Naive thymus-derived CD4-positive, alpha-beta T cell (primary cell): ENCODE results near the gene LRRC45. TPM values are rescaled to one million over a fixed set of nuclear protein-coding genes. Genes with fewer than 3 reads are reported as not detected.
A peak's percentile ranks its signal among the peaks of the same experiment; 100 is the strongest.
"Not testable (repeated sequence)": the region's sequence is repeated elsewhere in the genome, so short reads cannot be mapped to it uniquely, and the experiment has no call there.

ENCODE experiments used
- ATAC-seq: fragments of 150-1000 bp; cut with Tn5 transposase; 2 replicates; pipeline ENCODE4 v1.10.0; 2021; ENCODE audit warnings: mild to moderate bottlenecking, moderate library complexity
- CTCF ChIA-PET: fragments of 350-600 bp; sonication (Branson Sonifier 250); formaldehyde crosslinking; loops from one replicate; lab custom pipeline; 2021; ENCODE audit warnings: antibody characterized with exemption; lab: Charles Lee
- POLR2A ChIA-PET: fragments of 350-600 bp; sonication (Branson Sonifier 250); formaldehyde crosslinking; loops from one replicate; lab custom pipeline; 2021; ENCODE audit warnings: antibody characterized with exemption, inconsistent platforms; lab: Charles Lee
- DNase-seq, 9 donors: peaks; one replicate each; pipeline versions ENCODE4 v3.0.0 to v3.0.0-alpha.2; 2020 to 2022; ENCODE audit warnings: mixed read lengths in 1 of 9
- H3K27ac ChIP-seq: one replicate; pipeline ENCODE4 v1.7.0; 2013; ENCODE audit warnings: mild to moderate bottlenecking, low read depth, low read length, moderate library complexity
- H3K27me3 ChIP-seq, 2 donors: one replicate each; pipeline ENCODE4 v1.7.0; 2013; ENCODE audit warnings: low read length in 2 of 2, mild to moderate bottlenecking in 2 of 2, moderate library complexity in 2 of 2; ENCODE audit not compliant: control insufficient read depth in 2 of 2, insufficient read depth in 2 of 2
- H3K36me3 ChIP-seq, 3 experiments: 1 replicate in 2 of 3; 2 replicates in 1 of 3; pipeline ENCODE4 v1.7.0; 2013; ENCODE audit warnings: low read length in 3 of 3, mild to moderate bottlenecking in 3 of 3, moderate library complexity in 1 of 3; ENCODE audit not compliant: insufficient read depth in 3 of 3, control insufficient read depth in 2 of 3
- H3K4me1 ChIP-seq, 2 donors: one replicate each; pipeline ENCODE4 v1.7.0; 2013; ENCODE audit warnings: low read length in 2 of 2, mild to moderate bottlenecking in 2 of 2, moderate library complexity in 1 of 2; ENCODE audit not compliant: control insufficient read depth in 2 of 2, insufficient read depth in 2 of 2
- H3K4me3 ChIP-seq: 2 replicates; pipeline ENCODE4 v1.7.0; 2013; ENCODE audit warnings: mild to moderate bottlenecking, low read length
- H3K9me3 ChIP-seq, 3 experiments: 1 replicate in 2 of 3; 2 replicates in 1 of 3; pipeline ENCODE4 v1.7.0; 2013; ENCODE audit warnings: low read length in 3 of 3; ENCODE audit not compliant: control insufficient read depth in 2 of 3
- H3K27ac Mint-ChIP-seq, 9 donors: one replicate each; pipeline ENCODE4 v1.8.0; 2020 to 2022; ENCODE audit warnings: mixed read lengths in 9 of 9, mild to moderate bottlenecking in 8 of 9, moderate library complexity in 5 of 9, inconsistent platforms in 2 of 9
- H3K27me3 Mint-ChIP-seq, 5 donors: one replicate each; pipeline ENCODE4 v1.8.0; 2021 to 2022; ENCODE audit warnings: mixed read lengths in 5 of 5, mild to moderate bottlenecking in 1 of 5
- H3K36me3 Mint-ChIP-seq, 5 donors: one replicate each; pipeline ENCODE4 v1.8.0; 2020 to 2022; ENCODE audit warnings: mixed read lengths in 5 of 5, mild to moderate bottlenecking in 3 of 5, inconsistent platforms in 1 of 5
- H3K4me1 Mint-ChIP-seq, 7 donors: one replicate each; pipeline ENCODE4 v1.8.0; 2020 to 2022; ENCODE audit warnings: mixed read lengths in 7 of 7, mild to moderate bottlenecking in 3 of 7, inconsistent platforms in 1 of 7
- H3K4me3 Mint-ChIP-seq, 10 donors: one replicate each; pipeline ENCODE4 v1.8.0; 2020 to 2022; ENCODE audit warnings: mild to moderate bottlenecking in 10 of 10, mixed read lengths in 10 of 10, moderate library complexity in 6 of 10, inconsistent platforms in 2 of 10
- H3K9me3 Mint-ChIP-seq, 11 donors: one replicate each; pipeline ENCODE4 v1.8.0; 2020 to 2022; ENCODE audit warnings: mixed read lengths in 11 of 11, mild to moderate bottlenecking in 4 of 11, inconsistent platforms in 1 of 11, moderate library complexity in 1 of 11
- intact Hi-C, 2 donors: fragments of 100-400 bp; cut with micrococcal nuclease; formaldehyde crosslinking; loops; one replicate each; pipeline ENCODE4 v1.15.1; 2023
- polyA plus RNA-seq, 2 donors: library from polyadenylated mRNA; unstranded; fragments of 300-500 nt; fragmentation: Illumina TruSeq; gene quantifications; one replicate each; pipeline ENCODE4 v1.2.3, GENCODE V29; 2021
- total RNA-seq, 6 experiments: library from RNA in 5 of 6; stranded (reverse) in 5 of 6; gene quantifications; 1 replicate in 5 of 6; 2 replicates in 1 of 6; pipeline ENCODE4 v1.2.3 and lab custom pipeline; 2021 to 2026

The LRRC45 gene
- total and polyA plus RNA-seq, 7 experiments from 2014 or later: 4.1 to 39.1 (median 12.0) TPM

GRCh38 chr17:81980122-81980521 lies 43.0 kb upstream of the LRRC45 start:
- no peak for DNase-seq
- ChIA-PET POLR2A (interaction anchor here (1.3 kb wide), 1 partner anchor 9 kb away, joined by 3 read pairs; no protein-coding TSS in a partner anchor), CTCF (interaction anchor here (0.8 to 2.4 kb wide), 5 partner anchors 12 to 46 kb away, joined by 3 to 7 read pairs (median 6); no protein-coding TSS in a partner anchor)
- peaks cover 16 to 19% of the 10 kb centered on the region in 2 donors for H3K4me1 ChIP-seq
- Mint-ChIP-seq H3K4me3 (peak overlapping the region; percentile 34 to 95 (median 68)), H3K27me3 (peaks cover 0 to 4% (median 0%) of the 10 kb centered on the region in 5 donors), H3K9me3 (peaks cover 0 to 2% (median 0%) of the 10 kb centered on the region in 11 donors), H3K36me3 (peaks cover 1 to 21% (median 10%) of the 10 kb centered on the region in 5 donors), H3K4me1 (peaks cover 31 to 68% (median 41%) of the 10 kb centered on the region in 7 donors), H3K27ac (peak overlapping the region in 4 of 9 donors; percentile 14 to 52 (median 42))
- H3K36me3 ChIP-seq: peaks cover 0 to 30% (median 7%) of the 10 kb centered on the region in 3 experiments
- no peaks in the 10 kb centered on the region for H3K9me3 ChIP-seq
- H3K27me3 ChIP-seq: no peaks in the 10 kb centered on the region
- no peak overlapping the region for H3K27ac ChIP-seq
- ATAC-seq: no peak
- intact Hi-C loops: no loop called here
- H3K4me3 ChIP-seq: no peak overlapping the region

GRCh38 chr17:81980707-81981343 lies 42.3 kb upstream of the LRRC45 start:
- Mint-ChIP-seq H3K36me3 (peaks cover 4 to 26% (median 12%) of the 10 kb centered on the region in 5 donors), H3K27ac (peak overlapping the region in 2 of 9 donors; percentile 36 to 49), H3K9me3 (peaks cover 0 to 2% (median 0%) of the 10 kb centered on the region in 11 donors), H3K4me1 (peaks cover 31 to 69% (median 41%) of the 10 kb centered on the region in 7 donors), H3K4me3 (peak overlapping the region in 9 of 10 donors; percentile 32 to 95 (median 67)), H3K27me3 (peaks cover 0 to 4% (median 0%) of the 10 kb centered on the region in 5 donors)
- Histone ChIP-seq H3K27ac (no peak overlapping the region), H3K4me1 (peaks cover 16 to 19% of the 10 kb centered on the region in 2 donors), H3K27me3 (no peaks in the 10 kb centered on the region), H3K9me3 (no peaks in the 10 kb centered on the region), H3K36me3 (peaks cover 0 to 37% (median 8%) of the 10 kb centered on the region in 3 experiments), H3K4me3 (no peak overlapping the region)
- POLR2A ChIA-PET: interaction anchor here (1.3 kb wide), 1 partner anchor 8 kb away, joined by 3 read pairs; no protein-coding TSS in a partner anchor
- CTCF ChIA-PET: interaction anchor here (0.8 to 2.4 kb wide), 6 partner anchors 13 to 45 kb away, joined by 3 to 7 read pairs (median 5); no protein-coding TSS in a partner anchor
- ATAC-seq (no peak), DNase-seq (no peak)
- intact Hi-C loops: no loop called here

- H3K4me3 ChIP-seq, intact Hi-C loops, H3K9me3 Mint-ChIP-seq, POLR2A ChIA-PET, ATAC-seq, H3K9me3 ChIP-seq, H3K27me3 Mint-ChIP-seq, H3K27me3 ChIP-seq, H3K27ac ChIP-seq, DNase-seq, H3K27ac Mint-ChIP-seq: not testable (repeated sequence)
- CTCF ChIA-PET: interaction anchor here (0.6 to 0.9 kb wide), 2 partner anchors 39 to 395 kb away, joined by 3 read pairs; no protein-coding TSS in a partner anchor
- Mint-ChIP-seq H3K4me3 (peak overlapping the region in 1 of 10 donors; percentile 16), H3K36me3 (peaks cover 5 to 27% (median 12%) of the 10 kb centered on the region in 5 donors), H3K4me1 (peaks cover 28 to 63% (median 35%) of the 10 kb centered on the region in 7 donors)
- Histone ChIP-seq H3K36me3 (peaks cover 0 to 42% (median 8%) of the 10 kb centered on the region in 3 experiments), H3K4me1 (peaks cover 14 to 18% of the 10 kb centered on the region in 2 donors)
Observed at GRCh38 chr17:81981511-81981910, 41.6 kb upstream of the LRRC45 start.

GRCh38 chr17:81983011-81983638 lies 40.0 kb upstream of the LRRC45 start:
- Histone ChIP-seq H3K9me3 (no peaks in the 10 kb centered on the region), H3K27ac (no peak overlapping the region), H3K27me3 (no peaks in the 10 kb centered on the region), H3K36me3 (peaks cover 0 to 48% (median 8%) of the 10 kb centered on the region in 3 experiments), H3K4me1 (peaks cover 11 to 14% of the 10 kb centered on the region in 2 donors), H3K4me3 (no peak overlapping the region)
- POLR2A ChIA-PET: interaction anchor here (0.9 to 1.3 kb wide), 3 partner anchors 8 to 56 kb away, joined by 3 read pairs; partner anchors contain the start of gene MAFG
- peak overlapping the region in 1 of 9 donors; percentile 28 for H3K27ac Mint-ChIP-seq
- ATAC-seq: no peak
- CTCF ChIA-PET: interaction anchor here (1.4 to 1.7 kb wide), 2 partner anchors 24 to 37 kb away, joined by 4 to 8 read pairs; no protein-coding TSS in a partner anchor
- intact Hi-C loops: no loop called here
- H3K4me3 Mint-ChIP-seq: peak overlapping the region in 2 of 10 donors; percentile 44 to 60
- peaks cover 30 to 57% (median 33%) of the 10 kb centered on the region in 7 donors for H3K4me1 Mint-ChIP-seq
- peaks cover 5 to 32% (median 12%) of the 10 kb centered on the region in 5 donors for H3K36me3 Mint-ChIP-seq
- DNase-seq: no peak
- H3K27me3 Mint-ChIP-seq: no peaks in the 10 kb centered on the region
- H3K9me3 Mint-ChIP-seq: peaks cover 0 to 2% (median 0%) of the 10 kb centered on the region in 11 donors

GRCh38 chr17:81983639-81984373 lies 39.3 kb upstream of the LRRC45 start:
- H3K4me1 Mint-ChIP-seq: peaks cover 26 to 51% (median 31%) of the 10 kb centered on the region in 7 donors
- peaks cover 5 to 32% (median 12%) of the 10 kb centered on the region in 5 donors for H3K36me3 Mint-ChIP-seq
- H3K9me3 Mint-ChIP-seq: peaks cover 0 to 2% (median 0%) of the 10 kb centered on the region in 11 donors
- H3K36me3 ChIP-seq: peaks cover 0 to 52% (median 8%) of the 10 kb centered on the region in 3 experiments
- H3K4me3 Mint-ChIP-seq: no peak overlapping the region
- H3K27me3 ChIP-seq: no peaks in the 10 kb centered on the region
- H3K4me1 ChIP-seq: peaks cover 10 to 11% of the 10 kb centered on the region in 2 donors
- no peaks in the 10 kb centered on the region for H3K27me3 Mint-ChIP-seq
- no peak overlapping the region for H3K4me3 ChIP-seq
- no peaks in the 10 kb centered on the region for H3K9me3 ChIP-seq
- no peak overlapping the region for H3K27ac Mint-ChIP-seq
- no peak for ATAC-seq
- POLR2A ChIA-PET: interaction anchor here (0.9 to 1.3 kb wide), 3 partner anchors 8 to 57 kb away, joined by 3 read pairs; partner anchors contain the start of gene MAFG
- DNase-seq: no peak
- intact Hi-C loops: no loop called here
- H3K27ac ChIP-seq: no peak overlapping the region
- CTCF ChIA-PET: interaction anchor here (0.6 to 1.7 kb wide), 2 partner anchors 36 to 299 kb away, joined by 3 to 8 read pairs; no protein-coding TSS in a partner anchor
